Mesodermal cell (in vitro differentiated cells): ENCODE data around the gene ATG7.
A peak's percentile ranks its signal among the peaks of the same experiment; 100 is the strongest.
"Not testable (repeated sequence)": the region's sequence is repeated elsewhere in the genome, so short reads cannot be mapped to it uniquely, and the experiment has no call there.

Experiments
- H3K27ac ChIP-seq: 2 replicates; pipeline ENCODE4 v1.7.0; 2013; ENCODE audit warnings: mild to moderate bottlenecking, low read depth, low read length, moderate library complexity; ENCODE audit not compliant: severe bottlenecking
- H3K36me3 ChIP-seq: 2 replicates; pipeline ENCODE4 v1.7.1; 2013; ENCODE audit warnings: mild to moderate bottlenecking, low read length, moderate library complexity; ENCODE audit not compliant: control insufficient read depth, insufficient read depth
- H3K4me1 ChIP-seq: one replicate; pipeline ENCODE4 v1.7.1; 2013; ENCODE audit warnings: mild to moderate bottlenecking, low read length; ENCODE audit not compliant: insufficient read depth, control insufficient read depth, poor library complexity, severe bottlenecking
- H3K4me3 ChIP-seq: 2 replicates; pipeline ENCODE4 v1.7.0; 2013; ENCODE audit warnings: low read length, control low read depth, mild to moderate bottlenecking; ENCODE audit not compliant: insufficient read depth, poor library complexity, severe bottlenecking; ENCODE audit errors: extremely low read depth
- H3K9me3 ChIP-seq: 2 replicates; pipeline ENCODE4 v1.7.1; 2013; ENCODE audit warnings: mild to moderate bottlenecking, low read length, moderate library complexity; ENCODE audit not compliant: control insufficient read depth
- WGBS, 2 experiments: methylation state at CpG; one replicate each; pipeline ENCODE4 v1.1.5; 2013; ENCODE audit warnings: missing lambda C conversion rate in 2 of 2; ENCODE audit not compliant: insufficient coverage in 2 of 2; 5-methylcytosine and 5-hydroxymethylcytosine counted together

ATG7 gene

DNA sequence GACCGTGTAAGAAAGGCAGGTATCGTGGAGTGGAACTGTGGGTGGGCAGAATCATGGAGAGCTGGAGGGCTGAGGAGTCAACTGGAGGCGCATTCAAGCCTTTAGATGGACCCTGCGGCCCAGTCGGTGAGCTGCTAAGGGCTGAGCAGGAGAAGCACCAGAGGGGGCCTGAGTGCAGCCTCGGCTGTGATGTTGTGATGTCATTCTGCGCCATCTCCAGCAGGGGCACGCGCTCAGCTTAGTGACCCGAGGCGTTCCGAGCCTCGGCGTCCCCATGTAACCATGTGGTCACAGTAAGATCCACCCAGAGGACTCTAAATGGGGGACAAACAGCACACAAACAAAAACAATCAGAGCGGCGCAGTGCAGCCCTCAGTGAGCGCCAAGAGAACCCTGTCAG, 294.7 kb downstream of the ATG7 start:
- Histone ChIP-seq H3K36me3 (peaks cover 92% of the 10 kb centered on the region), H3K9me3 (no peaks in the 10 kb centered on the region), H3K4me3 (no peak overlapping the region), H3K4me1 (peaks cover 42% of the 10 kb centered on the region), H3K27ac (peak overlapping the region; percentile 23)
- WGBS, 2 experiments: 88 to 91% methylated on average over 8 to 15 of the region's 17 CpGs

- WGBS, 2 experiments: 96 to 97% methylated on average over 23 to 26 of the region's 27 CpGs
- no peaks in the 10 kb centered on the region for H3K9me3 ChIP-seq
- H3K27ac ChIP-seq: peak overlapping the region; percentile 84
These were observed 295.6 kb downstream of the ATG7 start for GRCh38 chr3:11567516-11568467.

GRCh38 chr3:11568503-11569155, 296.4 kb downstream of the ATG7 start:
- no peak overlapping the region for H3K4me3 ChIP-seq
- 92 to 96% methylated on average over 24 to 25 of the region's 29 CpGs for WGBS, 2 experiments
- peak overlapping the region; percentile 84 for H3K27ac ChIP-seq
- H3K9me3 ChIP-seq: no peaks in the 10 kb centered on the region
- peaks cover 92% of the 10 kb centered on the region for H3K36me3 ChIP-seq
- peaks cover 35% of the 10 kb centered on the region for H3K4me1 ChIP-seq

More at GRCh38 chr3:11567516-11568467, 295.6 kb downstream of the ATG7 start:
- peaks cover 35% of the 10 kb centered on the region for H3K4me1 ChIP-seq
- H3K36me3 ChIP-seq: peaks cover 93% of the 10 kb centered on the region
- no peak overlapping the region for H3K4me3 ChIP-seq

DNA sequence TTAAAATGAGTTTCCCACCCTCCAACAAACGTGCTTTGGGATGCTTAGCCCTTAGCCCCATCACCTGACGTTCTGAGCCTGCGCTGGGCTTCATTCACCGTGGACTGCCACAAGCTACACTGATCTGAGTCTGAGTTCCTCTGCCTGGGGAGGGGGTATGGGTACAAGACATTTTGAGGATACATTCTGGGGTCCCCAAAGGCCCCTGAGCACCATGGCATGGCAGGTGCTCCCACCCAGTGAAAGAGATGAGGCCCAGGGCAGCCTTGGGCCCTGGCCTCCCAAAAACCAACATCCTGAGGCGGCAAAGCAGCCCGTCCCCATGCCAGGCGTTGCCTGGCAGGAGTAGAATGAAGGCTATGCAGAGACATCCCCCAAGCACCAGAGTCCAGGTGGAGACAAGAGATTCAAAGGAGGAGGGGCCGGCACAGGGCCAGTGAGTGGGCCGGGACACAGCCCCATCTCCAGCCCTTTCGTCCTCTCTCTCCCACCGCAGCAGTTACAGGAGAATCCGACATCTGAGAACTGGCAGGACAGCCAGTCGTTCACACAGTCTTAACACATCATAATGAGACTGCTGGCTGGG, 297.1 kb downstream of the ATG7 start:
- Histone ChIP-seq H3K4me3 (no peak overlapping the region), H3K4me1 (peaks cover 35% of the 10 kb centered on the region), H3K36me3 (peaks cover 92% of the 10 kb centered on the region), H3K9me3 (no peaks in the 10 kb centered on the region), H3K27ac (peak overlapping the region; percentile 59)
- 88 to 89% methylated on average over 9 to 12 of the region's 13 CpGs for WGBS, 2 experiments

DNA sequence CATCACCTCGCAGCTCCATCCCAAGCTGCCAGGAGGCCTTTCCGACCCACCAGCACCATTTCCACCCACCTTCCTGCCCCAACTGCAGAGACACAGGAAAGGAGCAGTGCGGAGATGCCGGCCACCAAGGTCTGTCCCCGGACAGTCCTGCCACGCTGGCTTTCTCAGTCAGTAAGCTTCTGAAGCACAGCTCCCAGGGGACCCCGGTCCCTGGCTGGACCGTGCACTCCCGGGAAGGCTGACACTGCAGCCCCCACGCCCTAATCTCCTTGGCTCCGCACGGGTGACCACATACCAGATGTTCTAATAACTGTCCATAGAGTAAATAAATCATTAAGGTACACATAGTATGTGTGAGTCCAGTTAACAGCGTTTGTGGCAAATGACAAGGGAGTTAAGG, 298.1 kb downstream of the ATG7 start:
- Histone ChIP-seq H3K27ac (peak overlapping the region; percentile 16), H3K4me1 (peaks cover 35% of the 10 kb centered on the region), H3K4me3 (no peak overlapping the region), H3K36me3 (peaks cover 92% of the 10 kb centered on the region), H3K9me3 (no peaks in the 10 kb centered on the region)
- WGBS, 2 experiments: 89 to 99% methylated on average over 8 to 9 of the region's 13 CpGs

DNA sequence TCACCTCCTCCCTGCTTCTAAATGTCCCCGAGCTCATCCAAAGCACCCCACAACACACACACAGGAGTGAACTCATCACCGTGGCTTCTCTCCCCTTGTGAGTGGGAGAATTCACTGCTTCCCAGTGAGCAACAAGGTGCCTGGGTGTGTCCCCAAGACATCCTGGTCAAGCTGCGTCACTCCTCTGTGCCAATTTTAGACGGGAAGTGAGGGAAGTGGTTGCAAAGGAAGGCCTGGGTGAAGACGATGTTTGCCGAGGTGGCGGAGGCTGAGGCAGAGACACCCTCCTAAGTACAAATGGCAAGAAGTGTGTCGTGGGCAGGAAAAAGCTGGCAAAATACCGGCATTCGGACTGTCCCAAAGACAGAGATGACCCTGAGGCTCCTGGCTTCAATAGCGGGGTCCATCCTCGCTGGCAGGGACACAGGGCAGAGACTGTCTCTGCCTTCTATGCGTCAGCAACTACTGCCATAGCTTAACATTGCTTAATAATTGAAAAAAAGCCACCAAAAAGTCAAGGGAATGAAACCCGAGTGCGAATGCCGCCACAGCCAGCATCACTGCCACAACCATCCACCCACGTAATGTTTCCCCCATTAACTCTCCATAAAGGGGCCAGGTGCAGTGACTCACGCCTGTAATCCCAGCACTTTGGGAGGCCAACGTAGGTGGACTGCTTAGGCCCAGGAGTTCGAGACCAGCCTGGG, 298.7 kb downstream of the ATG7 start:
- Histone ChIP-seq H3K27ac (no peak overlapping the region), H3K36me3 (peaks cover 92% of the 10 kb centered on the region), H3K9me3 (no peaks in the 10 kb centered on the region), H3K4me1 (peaks cover 35% of the 10 kb centered on the region), H3K4me3 (no peak overlapping the region)
- 91 to 92% methylated on average over 18 of the region's 20 CpGs for WGBS, 2 experiments

- H3K27ac ChIP-seq, H3K9me3 ChIP-seq, H3K4me3 ChIP-seq: not testable (repeated sequence)
- 91 to 97% methylated on average over 9 to 11 of the region's 11 CpGs for WGBS, 2 experiments
- Histone ChIP-seq H3K4me1 (peaks cover 35% of the 10 kb centered on the region), H3K36me3 (peaks cover 80% of the 10 kb centered on the region)
These were observed 300.5 kb downstream of the ATG7 start for GRCh38 chr3:11572660-11573059.

DNA sequence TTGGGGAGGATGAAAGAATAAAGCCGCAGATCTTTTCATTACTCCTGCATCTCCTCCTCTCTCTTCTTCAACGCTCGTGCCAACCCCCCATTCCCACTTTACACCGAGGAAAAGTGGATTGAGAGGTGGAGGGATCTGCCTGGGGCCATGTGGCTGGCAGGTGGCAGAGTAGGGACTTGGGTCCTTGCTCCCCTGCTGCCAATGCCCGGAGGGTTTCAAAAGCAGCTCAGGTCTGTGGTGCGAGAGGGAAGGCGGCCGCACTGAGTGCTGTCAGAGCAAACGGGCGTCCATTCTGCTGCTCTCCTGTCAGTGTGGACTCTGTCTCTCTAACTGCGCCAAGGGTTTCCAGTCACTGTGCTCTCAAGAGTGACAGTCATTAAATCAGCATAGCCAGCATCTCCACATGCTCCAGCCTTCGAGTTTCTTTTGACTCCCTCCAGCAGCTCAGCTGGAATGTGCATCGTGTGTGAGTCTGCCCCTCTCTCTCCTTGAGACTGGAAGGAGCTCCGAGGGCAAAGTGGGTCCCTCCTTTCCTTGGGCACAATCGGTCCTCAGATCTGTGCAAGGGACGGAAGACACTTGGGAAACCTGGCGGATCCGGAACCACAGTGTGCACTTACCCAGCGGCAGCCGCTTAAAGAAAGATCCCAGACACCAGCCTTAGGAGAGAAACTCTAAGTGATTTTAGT, 302.9 kb downstream of the ATG7 start:
- H3K36me3 ChIP-seq: peaks cover 76% of the 10 kb centered on the region
- 92 to 93% methylated on average over 16 of the region's 20 CpGs for WGBS, 2 experiments
- H3K9me3 ChIP-seq: no peaks in the 10 kb centered on the region
- no peak overlapping the region for H3K4me3 ChIP-seq
- H3K27ac ChIP-seq: no peak overlapping the region
- peaks cover 11% of the 10 kb centered on the region for H3K4me1 ChIP-seq

DNA sequence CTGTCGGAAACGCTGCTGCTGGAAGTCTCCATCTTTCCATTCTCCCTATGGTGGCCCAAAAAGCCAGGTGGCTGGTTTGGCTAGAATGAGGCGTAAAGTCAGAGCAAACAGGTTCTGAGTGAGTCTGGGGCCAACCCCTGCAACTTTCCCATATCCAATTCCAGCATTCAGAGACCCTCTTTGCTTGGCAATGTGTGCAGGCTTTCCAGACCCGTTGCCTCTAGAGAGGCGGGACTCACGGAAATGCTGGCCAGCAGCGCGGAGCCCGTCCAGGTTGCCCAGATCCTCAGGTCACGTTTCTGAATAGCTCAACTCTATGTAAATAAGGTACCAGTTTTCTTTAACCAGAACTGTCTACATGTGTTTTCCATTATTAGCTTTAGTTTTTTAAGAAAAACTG, 303.5 kb downstream of the ATG7 start:
- Histone ChIP-seq H3K36me3 (peaks cover 76% of the 10 kb centered on the region), H3K9me3 (no peaks in the 10 kb centered on the region), H3K27ac (no peak overlapping the region), H3K4me1 (peaks cover 5% of the 10 kb centered on the region), H3K4me3 (no peak overlapping the region)
- 99 to 100% methylated on average over 3 to 8 of the region's 10 CpGs for WGBS, 2 experiments

DNA sequence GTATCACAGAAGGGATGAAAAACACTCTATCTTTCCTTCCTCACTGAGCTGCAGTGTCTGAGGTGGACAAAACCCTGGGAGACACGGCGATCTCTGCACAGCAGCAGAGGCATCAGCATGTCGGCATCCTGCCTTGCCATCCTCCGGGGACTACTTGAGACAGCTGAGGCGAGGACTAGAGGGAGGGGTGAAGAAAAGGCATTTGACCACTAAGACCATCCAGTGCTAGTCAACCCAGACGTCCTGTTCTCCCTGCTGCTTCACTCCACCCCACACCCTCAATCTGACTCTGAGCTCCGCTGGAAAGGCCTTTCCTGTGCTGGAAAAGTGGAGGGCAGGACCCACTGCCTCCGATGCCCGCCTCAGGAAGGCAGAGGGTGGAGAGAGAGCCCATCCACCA, 304.3 kb downstream of the ATG7 start:
- Histone ChIP-seq H3K36me3 (peaks cover 70% of the 10 kb centered on the region), H3K9me3 (no peaks in the 10 kb centered on the region), H3K27ac (peak overlapping the region; percentile 24), H3K4me3 (no peak overlapping the region), H3K4me1 (peaks cover 3% of the 10 kb centered on the region)
- 78 to 85% methylated on average over 4 to 5 of the region's 9 CpGs for WGBS, 2 experiments
